Right lobe of liver (tissue), 4 donors: ENCODE results near the gene PRSS27.

ENCODE experiments used
- CTCF ChIP-seq, 4 donors: fragments of 200-600 bp in 3 of 4; fragments of 450-650 bp in 1 of 4; IDR thresholded peaks; one replicate each; pipeline versions ENCODE4 v1.5.1 to v1.8.0; 2016 to 2022; ENCODE audit warnings: antibody characterized with exemption in 4 of 4, mild to moderate bottlenecking in 2 of 4
- POLR2A ChIP-seq: fragments of 450-650 bp; IDR thresholded peaks from one replicate; pipeline ENCODE4 v1.6.1; 2017; ENCODE audit warnings: antibody characterized with exemption, mild to moderate bottlenecking
- donor health status: DM: no; HTN: no; CAD: no.
- donor health status: DM: no; HTN: no; CAD: no.
- donor health status: DM: no; HTN: yes; CAD: no.

- no peak for TF ChIP-seq CTCF (IDR thresholded peaks at IDR 0.05)
- no peak for TF ChIP-seq POLR2A
Measured at GRCh38 chr16:2761886-2762583, 42.0 kb upstream of the PRSS27 start.
